Body of pancreas (tissue), 4 donors: Measurements from ENCODE around the gene LMBRD2. TPM values are rescaled to one million over a fixed set of nuclear protein-coding genes. Genes with fewer than 3 reads are reported as not detected.
A peak's percentile ranks its signal among the peaks of the same experiment; 100 is the strongest.

ENCODE experiments used
- ATAC-seq: fragments of 150-250 bp; one replicate; pipeline ENCODE4 v1.9.1; 2016
- DNase-seq, 4 donors: peaks; one replicate each; pipeline ENCODE4 v3.0.0-alpha.2; 2019
- H3K27ac ChIP-seq, 4 donors: fragments of 200-600 bp; sonication (generic); 1 replicate in 3 of 4; 2 replicates in 1 of 4; pipeline versions ENCODE4 v1.5.1 to v1.6.1; 2016 to 2019; ENCODE audit warnings: mild to moderate bottlenecking in 1 of 4, mixed read lengths in 1 of 4, moderate library complexity in 1 of 4
- H3K27me3 ChIP-seq, 2 donors: fragments of 200-600 bp; sonication (generic); one replicate each; pipeline ENCODE4 v1.6.0; 2016; ENCODE audit warnings: mild to moderate bottlenecking in 1 of 2
- H3K36me3 ChIP-seq, 2 donors: fragments of 200-600 bp; sonication (generic); replicated peaks in 1 of 2; 2 replicates each; pipeline ENCODE4 v1.5.1; 2016; ENCODE audit warnings: low read depth in 2 of 2; ENCODE audit not compliant: insufficient read depth in 1 of 2
- H3K4me1 ChIP-seq: fragments of 200-600 bp; sonication (generic); one replicate; pipeline ENCODE4 v1.6.0; 2016
- H3K4me3 ChIP-seq, 2 donors: fragments of 200-600 bp; sonication (generic); 1 replicate in 1 of 2; 2 replicates in 1 of 2; pipeline ENCODE4 v1.5.1; 2016 to 2019
- H3K9me3 ChIP-seq, 3 donors: fragments of 200-600 bp; sonication (generic); 1 replicate in 2 of 3; 2 replicates in 1 of 3; pipeline ENCODE4 v1.5.1; 2016
- CTCF ChIP-seq, 7 experiments: fragments of 450-650 bp in 4 of 7; fragments of 200-600 bp in 3 of 7; sonication (generic) in 3 of 7; IDR thresholded peaks; one replicate each; pipeline ENCODE4 v1.5.1; 2016 to 2019; ENCODE audit warnings: antibody characterized with exemption in 7 of 7
- POLR2A ChIP-seq, 3 donors: fragments of 450-650 bp; IDR thresholded peaks; one replicate each; pipeline ENCODE4 v1.6.1; 2016; ENCODE audit warnings: antibody characterized with exemption in 3 of 3, mild to moderate bottlenecking in 2 of 3
- WGBS, 2 donors: methylation state at CpG; one replicate each; pipeline ENCODE4 v1.1.5; 2017; 5-methylcytosine and 5-hydroxymethylcytosine counted together
- intact Hi-C: fragments of 100-400 bp; cut with DNase I; formaldehyde crosslinking; loops from one replicate; pipeline ENCODE4 v1.15.1; 2023
- total RNA-seq, 2 donors: library from RNA; depleted of rRNA; stranded (reverse); fragments of >200 nt; gene quantifications; one replicate each; pipeline ENCODE4 v1.1.0, GENCODE V29; 2016

The LMBRD2 gene
- total RNA-seq, 2 donors from 2014 or later, result 5.6 to 8.6 TPM

- intact Hi-C loops, result no loop called here
- TF ChIP-seq CTCF (IDR thresholded peaks at IDR 0.05), result no peak
- no peak for TF ChIP-seq POLR2A (IDR thresholded peaks at IDR 0.05)
- Histone ChIP-seq H3K27me3 (no peaks in the 10 kb centered on the region), H3K9me3 (no peaks in the 10 kb centered on the region), H3K36me3 (no peaks in the 10 kb centered on the region), H3K4me1 (peaks cover 35% of the 10 kb centered on the region), H3K27ac (no peak overlapping the region), H3K4me3 (no peak overlapping the region)
- DNase-seq (no peak), ATAC-seq (no peak)
- WGBS, 2 donors, result 74 to 75% methylated on average over 7 of the region's 7 CpGs
Observed at GRCh38 chr5:36153298-36153677, 1.6 kb upstream of the LMBRD2 start.

- Histone ChIP-seq H3K4me1 (peaks cover 35% of the 10 kb centered on the region), H3K36me3 (no peaks in the 10 kb centered on the region), H3K27ac (peak overlapping the region in 1 of 4 donors; percentile 89), H3K27me3 (no peaks in the 10 kb centered on the region), H3K4me3 (peak overlapping the region; percentile 37 to 95), H3K9me3 (no peaks in the 10 kb centered on the region)
- DNase-seq, result no peak
- TF ChIP-seq CTCF (IDR thresholded peaks at IDR 0.05) (no peak), POLR2A (IDR thresholded peaks at IDR 0.05) (no peak)
- intact Hi-C loops, result no loop called here
- 4 to 5% methylated on average over 21 to 24 of the region's 24 CpGs for WGBS, 2 donors
- no peak for ATAC-seq
Observed at GRCh38 chr5:36152324-36153297, 924 bp upstream of the LMBRD2 start.

- intact Hi-C loops, result no loop called here
- Histone ChIP-seq H3K27ac (peak overlapping the region; percentile 64 to 89 (median 76)), H3K9me3 (no peaks in the 10 kb centered on the region), H3K4me3 (peak overlapping the region; percentile 75 to 95), H3K4me1 (peaks cover 35% of the 10 kb centered on the region), H3K36me3 (no peaks in the 10 kb centered on the region), H3K27me3 (no peaks in the 10 kb centered on the region)
- DNase-seq (peak; percentile 23 to 47 (median 32)), ATAC-seq (no peak)
- WGBS, 2 donors, result 3 to 5% methylated on average over 23 of the region's 23 CpGs
- TF ChIP-seq CTCF (IDR thresholded peaks at IDR 0.05) (no peak), POLR2A (IDR thresholded peaks at IDR 0.05) (no peak)
Observed at GRCh38 chr5:36150676-36151433, 832 bp downstream of the LMBRD2 start.

- Histone ChIP-seq H3K27me3 (no peaks in the 10 kb centered on the region), H3K9me3 (no peaks in the 10 kb centered on the region), H3K36me3 (no peaks in the 10 kb centered on the region), H3K27ac (no peak overlapping the region), H3K4me1 (peaks cover 24% of the 10 kb centered on the region), H3K4me3 (no peak overlapping the region)
- intact Hi-C loops, result no loop called here
- 44 to 97% methylated on average over 2 of the region's 2 CpGs for WGBS, 2 donors
- TF ChIP-seq CTCF (IDR thresholded peaks at IDR 0.05) (no peak), POLR2A (IDR thresholded peaks at IDR 0.05) (no peak)
- ATAC-seq, result no peak
- DNase-seq, result no peak
Observed at GRCh38 chr5:36147681-36148080, 4.0 kb downstream of the LMBRD2 start.
